Naive thymus-derived CD4-positive, alpha-beta T cell (primary cell): Measurements from ENCODE around the gene FRMPD2. TPM values are rescaled to one million over a fixed set of nuclear protein-coding genes. Genes with fewer than 3 reads are reported as not detected.
"Not testable (repeated sequence)": the region's sequence is repeated elsewhere in the genome, so short reads cannot be mapped to it uniquely, and the experiment has no call there.

Source experiments
- ATAC-seq: fragments of 150-1000 bp; cut with Tn5 transposase; 2 replicates; pipeline ENCODE4 v1.10.0; 2021; ENCODE audit warnings: mild to moderate bottlenecking, moderate library complexity
- CTCF ChIA-PET: fragments of 350-600 bp; sonication (Branson Sonifier 250); formaldehyde crosslinking; loops from one replicate; lab custom pipeline; 2021; ENCODE audit warnings: antibody characterized with exemption; lab: Charles Lee
- POLR2A ChIA-PET: fragments of 350-600 bp; sonication (Branson Sonifier 250); formaldehyde crosslinking; loops from one replicate; lab custom pipeline; 2021; ENCODE audit warnings: antibody characterized with exemption, inconsistent platforms; lab: Charles Lee
- DNase-seq, 9 donors: peaks; one replicate each; pipeline versions ENCODE4 v3.0.0 to v3.0.0-alpha.2; 2020 to 2022; ENCODE audit warnings: mixed read lengths in 1 of 9
- H3K27ac ChIP-seq: one replicate; pipeline ENCODE4 v1.7.0; 2013; ENCODE audit warnings: mild to moderate bottlenecking, low read depth, low read length, moderate library complexity
- H3K27me3 ChIP-seq, 2 donors: one replicate each; pipeline ENCODE4 v1.7.0; 2013; ENCODE audit warnings: low read length in 2 of 2, mild to moderate bottlenecking in 2 of 2, moderate library complexity in 2 of 2; ENCODE audit not compliant: control insufficient read depth in 2 of 2, insufficient read depth in 2 of 2
- H3K36me3 ChIP-seq, 3 experiments: 1 replicate in 2 of 3; 2 replicates in 1 of 3; pipeline ENCODE4 v1.7.0; 2013; ENCODE audit warnings: low read length in 3 of 3, mild to moderate bottlenecking in 3 of 3, moderate library complexity in 1 of 3; ENCODE audit not compliant: insufficient read depth in 3 of 3, control insufficient read depth in 2 of 3
- H3K4me1 ChIP-seq, 2 donors: one replicate each; pipeline ENCODE4 v1.7.0; 2013; ENCODE audit warnings: low read length in 2 of 2, mild to moderate bottlenecking in 2 of 2, moderate library complexity in 1 of 2; ENCODE audit not compliant: control insufficient read depth in 2 of 2, insufficient read depth in 2 of 2
- H3K4me3 ChIP-seq: 2 replicates; pipeline ENCODE4 v1.7.0; 2013; ENCODE audit warnings: mild to moderate bottlenecking, low read length
- H3K9me3 ChIP-seq, 3 experiments: 1 replicate in 2 of 3; 2 replicates in 1 of 3; pipeline ENCODE4 v1.7.0; 2013; ENCODE audit warnings: low read length in 3 of 3; ENCODE audit not compliant: control insufficient read depth in 2 of 3
- H3K27ac Mint-ChIP-seq, 9 donors: one replicate each; pipeline ENCODE4 v1.8.0; 2020 to 2022; ENCODE audit warnings: mixed read lengths in 9 of 9, mild to moderate bottlenecking in 8 of 9, moderate library complexity in 5 of 9, inconsistent platforms in 2 of 9
- H3K27me3 Mint-ChIP-seq, 5 donors: one replicate each; pipeline ENCODE4 v1.8.0; 2021 to 2022; ENCODE audit warnings: mixed read lengths in 5 of 5, mild to moderate bottlenecking in 1 of 5
- H3K36me3 Mint-ChIP-seq, 5 donors: one replicate each; pipeline ENCODE4 v1.8.0; 2020 to 2022; ENCODE audit warnings: mixed read lengths in 5 of 5, mild to moderate bottlenecking in 3 of 5, inconsistent platforms in 1 of 5
- H3K4me1 Mint-ChIP-seq, 7 donors: one replicate each; pipeline ENCODE4 v1.8.0; 2020 to 2022; ENCODE audit warnings: mixed read lengths in 7 of 7, mild to moderate bottlenecking in 3 of 7, inconsistent platforms in 1 of 7
- H3K4me3 Mint-ChIP-seq, 10 donors: one replicate each; pipeline ENCODE4 v1.8.0; 2020 to 2022; ENCODE audit warnings: mild to moderate bottlenecking in 10 of 10, mixed read lengths in 10 of 10, moderate library complexity in 6 of 10, inconsistent platforms in 2 of 10
- H3K9me3 Mint-ChIP-seq, 11 donors: one replicate each; pipeline ENCODE4 v1.8.0; 2020 to 2022; ENCODE audit warnings: mixed read lengths in 11 of 11, mild to moderate bottlenecking in 4 of 11, inconsistent platforms in 1 of 11, moderate library complexity in 1 of 11
- intact Hi-C, 2 donors: fragments of 100-400 bp; cut with micrococcal nuclease; formaldehyde crosslinking; loops; one replicate each; pipeline ENCODE4 v1.15.1; 2023
- polyA plus RNA-seq, 2 donors: library from polyadenylated mRNA; unstranded; fragments of 300-500 nt; fragmentation: Illumina TruSeq; gene quantifications; one replicate each; pipeline ENCODE4 v1.2.3, GENCODE V29; 2021
- total RNA-seq, 6 experiments: library from RNA in 5 of 6; stranded (reverse) in 5 of 6; gene quantifications; 1 replicate in 5 of 6; 2 replicates in 1 of 6; pipeline ENCODE4 v1.2.3 and lab custom pipeline; 2021 to 2026

FRMPD2 gene
- total and polyA plus RNA-seq, 7 experiments from 2014 or later: 0.24 TPM; not detected in 6

DNA sequence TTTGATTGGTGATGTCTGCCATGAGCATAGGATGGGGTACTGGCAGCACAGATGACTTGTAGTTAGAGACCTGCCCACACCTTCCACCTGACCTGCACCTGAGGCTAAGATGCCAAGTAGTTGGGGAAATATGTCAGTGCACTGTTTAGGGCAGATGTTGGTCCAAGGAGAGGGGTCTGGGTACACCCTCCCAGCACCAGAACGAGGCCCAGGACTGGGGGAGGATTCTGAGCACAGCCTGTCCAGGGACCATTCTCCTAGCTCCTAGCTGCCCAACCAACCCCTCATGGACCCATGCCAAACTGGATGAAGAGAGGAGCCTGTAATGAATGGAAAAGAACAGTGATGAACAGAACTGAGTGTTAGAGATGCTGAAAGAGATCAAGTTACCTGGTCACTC lies 28.0 kb downstream of the FRMPD2 start:
- no peak for ATAC-seq
- H3K9me3 Mint-ChIP-seq: no peaks in the 10 kb centered on the region
- H3K4me1 Mint-ChIP-seq: peaks cover 0 to 8% (median 3%) of the 10 kb centered on the region in 7 donors
- no peak overlapping the region for H3K4me3 Mint-ChIP-seq
- H3K27ac Mint-ChIP-seq: no peak overlapping the region
- H3K27me3 ChIP-seq: no peaks in the 10 kb centered on the region
- no peak for DNase-seq
- no peak overlapping the region for H3K27ac ChIP-seq
- no peaks in the 10 kb centered on the region for H3K36me3 ChIP-seq
- no peaks in the 10 kb centered on the region for H3K4me1 ChIP-seq
- peaks cover 0 to 11% (median 2%) of the 10 kb centered on the region in 5 donors for H3K27me3 Mint-ChIP-seq
- ChIA-PET CTCF (no interaction called here), POLR2A (no interaction called here)
- H3K4me3 ChIP-seq: no peak overlapping the region
- intact Hi-C loops: no loop called here
- no peaks in the 10 kb centered on the region for H3K9me3 ChIP-seq
- H3K36me3 Mint-ChIP-seq: no peaks in the 10 kb centered on the region

DNA sequence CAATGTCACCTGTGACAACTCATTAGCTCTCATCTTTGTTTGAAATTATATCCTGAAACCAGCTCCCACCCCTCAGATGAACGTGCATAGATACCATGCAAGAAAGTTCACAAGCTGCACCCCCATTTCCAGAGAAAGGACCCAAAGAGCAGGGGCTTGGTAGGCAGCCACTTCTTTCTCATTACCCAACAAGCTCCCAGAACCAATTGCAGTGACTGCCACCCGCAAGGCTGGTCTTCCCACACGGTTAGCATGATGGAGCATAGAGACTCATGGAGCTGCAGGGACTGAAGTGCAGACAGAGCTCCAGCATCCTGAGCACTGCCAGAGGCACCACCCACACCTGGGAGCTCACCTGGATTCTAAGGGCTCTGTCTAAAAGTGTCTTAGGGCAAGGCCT lies 28.5 kb downstream of the FRMPD2 start:
- no peak overlapping the region for H3K4me3 Mint-ChIP-seq
- no peaks in the 10 kb centered on the region for H3K9me3 Mint-ChIP-seq
- Histone ChIP-seq H3K9me3 (no peaks in the 10 kb centered on the region), H3K4me1 (no peaks in the 10 kb centered on the region), H3K36me3 (no peaks in the 10 kb centered on the region), H3K4me3 (no peak overlapping the region), H3K27me3 (no peaks in the 10 kb centered on the region), H3K27ac (no peak overlapping the region)
- H3K27me3 Mint-ChIP-seq: peaks cover 0 to 8% (median 3%) of the 10 kb centered on the region in 5 donors
- ATAC-seq (no peak), DNase-seq (no peak)
- peaks cover 0 to 8% (median 3%) of the 10 kb centered on the region in 7 donors for H3K4me1 Mint-ChIP-seq
- no peaks in the 10 kb centered on the region for H3K36me3 Mint-ChIP-seq
- ChIA-PET CTCF (no interaction called here), POLR2A (no interaction called here)
- H3K27ac Mint-ChIP-seq: no peak overlapping the region
- intact Hi-C loops: no loop called here

DNA sequence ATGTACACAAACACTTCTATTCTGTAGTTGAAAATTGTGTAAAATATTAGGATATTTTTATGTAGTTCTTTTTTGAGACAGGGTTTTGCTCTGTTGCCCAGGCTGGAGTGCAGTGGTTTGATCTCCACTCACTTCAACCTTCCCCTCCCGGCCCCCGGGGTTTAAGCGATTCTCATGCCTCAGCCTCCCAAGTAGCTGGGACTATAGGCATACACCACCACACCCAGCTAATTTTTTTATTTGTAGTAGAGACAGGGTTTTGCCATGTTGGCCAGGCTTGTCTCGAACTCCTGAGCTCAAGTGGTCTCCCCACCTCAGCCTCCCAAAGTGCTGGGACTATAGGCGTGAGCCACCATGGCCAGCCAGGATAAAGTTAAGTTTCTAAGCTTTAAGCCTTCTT lies 30.6 kb downstream of the FRMPD2 start:
- H3K4me1 ChIP-seq, CTCF ChIA-PET, ATAC-seq, H3K9me3 Mint-ChIP-seq, H3K4me1 Mint-ChIP-seq, H3K27ac Mint-ChIP-seq, H3K36me3 ChIP-seq, DNase-seq, intact Hi-C loops, H3K9me3 ChIP-seq, POLR2A ChIA-PET, H3K4me3 ChIP-seq, H3K27ac ChIP-seq, H3K36me3 Mint-ChIP-seq, H3K4me3 Mint-ChIP-seq, H3K27me3 ChIP-seq, H3K27me3 Mint-ChIP-seq: not testable (repeated sequence)

DNA sequence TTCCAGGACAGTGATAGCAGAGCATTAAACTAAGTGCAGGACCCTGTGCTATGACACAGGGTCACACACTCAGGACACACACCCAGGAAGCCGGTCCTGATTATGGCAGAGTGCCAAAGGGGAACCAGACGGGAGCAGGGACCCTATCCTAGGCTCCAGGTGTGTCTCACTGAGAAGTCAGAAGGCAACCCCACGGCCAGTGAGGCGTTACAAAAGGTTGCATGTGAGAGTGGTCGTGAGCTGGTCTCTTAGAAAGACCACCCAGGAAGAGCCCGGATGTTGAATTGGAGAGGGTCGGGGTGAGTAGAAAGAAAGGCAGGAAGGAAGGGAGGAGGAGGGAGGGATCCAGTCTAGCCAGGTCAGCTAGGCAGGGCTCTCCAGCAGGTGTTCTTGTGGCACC lies 31.0 kb downstream of the FRMPD2 start:
- DNase-seq: no peak
- H3K27me3 ChIP-seq: no peaks in the 10 kb centered on the region
- H3K4me1 ChIP-seq: no peaks in the 10 kb centered on the region
- no peaks in the 10 kb centered on the region for H3K9me3 Mint-ChIP-seq
- no peak overlapping the region for H3K4me3 Mint-ChIP-seq
- ChIA-PET POLR2A (no interaction called here), CTCF (no interaction called here)
- intact Hi-C loops: no loop called here
- H3K36me3 ChIP-seq: no peaks in the 10 kb centered on the region
- no peak overlapping the region for H3K27ac Mint-ChIP-seq
- H3K4me1 Mint-ChIP-seq: peaks cover 0 to 8% (median 3%) of the 10 kb centered on the region in 7 donors
- no peak overlapping the region for H3K4me3 ChIP-seq
- H3K36me3 Mint-ChIP-seq: no peaks in the 10 kb centered on the region
- no peak for ATAC-seq
- peaks cover 0 to 5% (median 2%) of the 10 kb centered on the region in 5 donors for H3K27me3 Mint-ChIP-seq
- H3K9me3 ChIP-seq: no peaks in the 10 kb centered on the region
- no peak overlapping the region for H3K27ac ChIP-seq

DNA sequence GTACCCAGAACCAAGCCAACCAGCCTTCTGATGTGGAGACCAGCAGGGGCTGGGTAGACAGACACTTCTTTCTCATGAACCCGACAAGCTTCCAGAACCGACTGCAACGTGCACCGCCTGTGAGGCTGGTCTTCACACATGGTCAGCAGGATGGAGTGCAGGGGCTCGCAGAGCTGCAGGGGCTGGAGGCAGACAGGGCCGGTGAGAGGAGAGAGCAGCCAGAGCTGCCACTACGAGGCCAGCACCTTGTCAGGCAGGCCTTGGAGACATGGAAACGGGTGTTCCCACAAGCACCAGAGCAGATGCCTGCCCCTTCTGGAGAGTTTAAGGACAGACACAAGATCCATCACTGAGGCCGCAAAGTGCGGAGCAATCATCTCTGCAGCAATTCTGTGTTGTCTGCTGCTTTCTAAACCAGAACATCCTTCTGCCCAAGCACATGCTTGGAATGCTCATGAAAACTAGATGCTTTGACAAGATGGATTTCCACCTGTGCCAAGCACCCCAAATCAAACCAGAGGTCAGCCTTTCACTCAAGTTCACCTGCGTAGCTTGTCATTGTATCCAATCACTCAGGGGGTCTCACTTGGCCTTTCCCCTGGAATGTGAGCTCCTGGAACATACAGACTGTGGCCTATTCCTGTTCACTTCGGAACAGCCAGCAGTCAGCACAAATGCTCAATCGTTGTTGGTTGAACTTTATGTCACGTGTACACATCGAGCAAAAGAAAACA lies 32.2 kb downstream of the FRMPD2 start:
- H3K27ac Mint-ChIP-seq: no peak overlapping the region
- Histone ChIP-seq H3K27me3 (no peaks in the 10 kb centered on the region), H3K4me3 (no peak overlapping the region), H3K27ac (no peak overlapping the region), H3K9me3 (no peaks in the 10 kb centered on the region), H3K4me1 (no peaks in the 10 kb centered on the region), H3K36me3 (no peaks in the 10 kb centered on the region)
- intact Hi-C loops: no loop called here
- ChIA-PET POLR2A (no interaction called here), CTCF (no interaction called here)
- no peaks in the 10 kb centered on the region for H3K9me3 Mint-ChIP-seq
- no peaks in the 10 kb centered on the region for H3K36me3 Mint-ChIP-seq
- H3K4me1 Mint-ChIP-seq: no peaks in the 10 kb centered on the region
- no peak overlapping the region for H3K4me3 Mint-ChIP-seq
- H3K27me3 Mint-ChIP-seq: peaks cover 0 to 5% (median 2%) of the 10 kb centered on the region in 5 donors
- no peak for DNase-seq
- ATAC-seq: no peak

DNA sequence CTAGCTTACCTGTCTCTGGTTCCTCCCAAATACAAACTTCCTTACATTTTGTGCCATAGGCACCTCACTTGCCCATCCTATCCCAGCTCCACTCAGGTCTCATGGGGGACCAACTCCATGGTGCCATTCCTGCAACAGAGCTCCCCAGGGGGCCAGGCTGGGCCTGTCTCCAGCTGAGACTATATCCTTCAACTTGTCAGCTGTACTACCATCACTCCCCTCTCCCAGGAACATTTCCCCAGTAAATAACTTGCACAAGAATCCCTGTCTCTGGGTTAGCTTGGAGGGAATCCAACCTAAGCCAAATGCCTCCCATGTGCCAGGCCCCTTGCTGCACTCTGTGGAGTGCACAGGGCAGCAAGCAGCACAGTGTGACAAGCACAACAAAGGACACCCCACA lies 33.2 kb downstream of the FRMPD2 start:
- no peak overlapping the region for H3K4me3 Mint-ChIP-seq

DNA sequence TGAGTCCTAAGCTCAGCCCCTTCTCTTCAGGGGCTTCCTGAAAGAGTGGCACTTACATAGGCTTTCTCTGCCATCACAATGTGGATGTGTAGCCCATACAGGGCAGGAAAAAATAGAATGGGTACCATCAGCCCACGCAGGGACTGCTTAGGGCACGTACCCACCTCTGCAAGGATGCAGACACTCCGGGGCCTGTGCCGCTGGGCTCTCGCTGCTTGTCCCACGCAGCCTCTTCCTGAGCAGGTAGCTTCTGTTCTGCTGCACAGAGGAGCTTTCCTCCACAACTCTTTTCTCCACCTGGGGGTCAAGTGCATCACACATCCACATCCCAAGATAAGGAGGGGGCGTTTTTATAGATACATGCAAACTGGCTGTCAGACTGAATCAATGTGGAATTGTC lies 34.3 kb downstream of the FRMPD2 start:
- no peaks in the 10 kb centered on the region for H3K36me3 Mint-ChIP-seq
- Histone ChIP-seq H3K27ac (no peak overlapping the region), H3K27me3 (no peaks in the 10 kb centered on the region), H3K4me3 (no peak overlapping the region), H3K4me1 (no peaks in the 10 kb centered on the region), H3K9me3 (no peaks in the 10 kb centered on the region), H3K36me3 (no peaks in the 10 kb centered on the region)
- ATAC-seq (no peak), DNase-seq (no peak)
- ChIA-PET POLR2A (no interaction called here), CTCF (interaction anchor here (0.7 kb wide), 1 partner anchor 8 kb away, joined by 3 read pairs; no protein-coding TSS in a partner anchor)
- H3K27ac Mint-ChIP-seq: no peak overlapping the region
- peaks cover 0 to 6% (median 2%) of the 10 kb centered on the region in 5 donors for H3K27me3 Mint-ChIP-seq
- H3K4me3 Mint-ChIP-seq: no peak overlapping the region
- intact Hi-C loops: no loop called here
- H3K4me1 Mint-ChIP-seq: no peaks in the 10 kb centered on the region
- no peaks in the 10 kb centered on the region for H3K9me3 Mint-ChIP-seq

More for the DNA sequence above, 33.2 kb downstream of the FRMPD2 start:
- no peak overlapping the region for H3K27ac Mint-ChIP-seq
- ChIA-PET POLR2A (no interaction called here), CTCF (no interaction called here)
- H3K36me3 Mint-ChIP-seq: no peaks in the 10 kb centered on the region
- no peaks in the 10 kb centered on the region for H3K36me3 ChIP-seq
- H3K4me3 ChIP-seq: no peak overlapping the region
- peaks cover 0 to 5% (median 2%) of the 10 kb centered on the region in 5 donors for H3K27me3 Mint-ChIP-seq
- H3K27ac ChIP-seq: no peak overlapping the region
- intact Hi-C loops: no loop called here
- ATAC-seq (no peak), DNase-seq (no peak)
- H3K4me1 Mint-ChIP-seq: no peaks in the 10 kb centered on the region
- H3K9me3 ChIP-seq: no peaks in the 10 kb centered on the region
- H3K9me3 Mint-ChIP-seq: no peaks in the 10 kb centered on the region
- H3K27me3 ChIP-seq: no peaks in the 10 kb centered on the region
- H3K4me1 ChIP-seq: no peaks in the 10 kb centered on the region
